HEK293 (cell line): ENCODE data around the gene PTCHD1.

Experiments
- CTCF ChIA-PET: fragments of 350-600 bp; formaldehyde crosslinking; extraction: SDS; loops from one replicate; lab custom pipeline; 2021; ENCODE audit warnings: antibody characterized with exemption; lab: Yijun Ruan, JAX
- POLR2A ChIA-PET: fragments of 300-600 bp; formaldehyde crosslinking; extraction: SDS; loops from one replicate; lab custom pipeline; 2020; ENCODE audit warnings: antibody characterized with exemption, inconsistent platforms; lab: Yijun Ruan, JAX
- H3K27ac ChIP-seq: fragments of 200-500 bp; sonication (Bioruptor generic); 2 replicates; pipeline ENCODE4 v1.5.1; 2014; ENCODE audit warnings: low read depth, low read length, control low read depth, inconsistent platforms; ENCODE audit errors: extremely low read depth
- H3K36me3 ChIP-seq, 2 experiments: fragments of 200-500 bp in 1 of 2; sonication (Bioruptor generic) in 1 of 2; 1 replicate in 1 of 2; 2 replicates in 1 of 2; pipeline ENCODE4 v1.5.1; 2014 to 2017; ENCODE audit warnings: inconsistent platforms in 2 of 2, low read length in 2 of 2; ENCODE audit not compliant: control insufficient read depth in 2 of 2, insufficient read depth in 1 of 2
- H3K4me1 ChIP-seq: fragments of 200-500 bp; sonication (Bioruptor generic); 2 replicates; pipeline ENCODE4 v1.5.1; 2014; ENCODE audit warnings: mild to moderate bottlenecking, low read length, inconsistent platforms; ENCODE audit not compliant: control insufficient read depth, insufficient read depth
- H3K4me3 ChIP-seq: 2 replicates; pipeline ENCODE4 v1.5.1; 2011; ENCODE audit warnings: low read depth, mild to moderate bottlenecking, control low read depth, low read length, moderate library complexity
- H3K9me3 ChIP-seq: fragments of 200-500 bp; sonication (Bioruptor generic); 2 replicates; pipeline ENCODE4 v1.5.1; 2014; ENCODE audit warnings: low read depth, low read length, inconsistent platforms; ENCODE audit not compliant: control insufficient read depth, insufficient read depth
- HOXC10 ChIP-seq: sonication (generic); formaldehyde crosslinking; IDR thresholded peaks from 2 replicates; pipeline ENCODE4 v1.8.1; 2023; ENCODE audit warnings: mild to moderate bottlenecking, missing genetic modification reagents
- KLF16 ChIP-seq: fragments of 450-650 bp; formaldehyde crosslinking; IDR thresholded peaks from 2 replicates; pipeline ENCODE4 v1.5.1; 2017; ENCODE audit warnings: missing biosample characterization, missing genetic modification characterization
- WT1 ChIP-seq: fragments of 450-650 bp; formaldehyde crosslinking; IDR thresholded peaks from 2 replicates; pipeline ENCODE4 v1.5.1; 2016; ENCODE audit warnings: missing biosample characterization, missing genetic modification characterization
- ZFP37 ChIP-seq: fragments of 450-650 bp; formaldehyde crosslinking; IDR thresholded peaks from 2 replicates; pipeline ENCODE4 v1.5.1; 2016; ENCODE audit warnings: missing biosample characterization, missing genetic modification characterization
- ZFP69B ChIP-seq: fragments of 450-650 bp; formaldehyde crosslinking; IDR thresholded peaks from 2 replicates; pipeline ENCODE4 v1.5.1; 2016; ENCODE audit warnings: missing biosample characterization, missing genetic modification characterization
- ZIC2 ChIP-seq: fragments of 450-650 bp; formaldehyde crosslinking; IDR thresholded peaks from 2 replicates; pipeline ENCODE4 v1.5.1; 2016; ENCODE audit warnings: missing biosample characterization, missing genetic modification characterization
- ZNF114 ChIP-seq: fragments of 450-650 bp; formaldehyde crosslinking; IDR thresholded peaks from 2 replicates; pipeline ENCODE4 v1.5.0; 2017; ENCODE audit warnings: missing biosample characterization, missing genetic modification characterization
- ZNF121 ChIP-seq: fragments of 450-650 bp; formaldehyde crosslinking; IDR thresholded peaks from 2 replicates; pipeline ENCODE4 v1.5.1; 2016; ENCODE audit warnings: missing biosample characterization, missing genetic modification characterization
- ZNF157 ChIP-seq: fragments of 450-650 bp; formaldehyde crosslinking; IDR thresholded peaks from 2 replicates; pipeline ENCODE4 v1.5.1; 2016; ENCODE audit warnings: missing biosample characterization, missing genetic modification characterization
- ZNF16 ChIP-seq: fragments of 450-650 bp; formaldehyde crosslinking; IDR thresholded peaks from 2 replicates; pipeline ENCODE4 v1.5.1; 2016; ENCODE audit warnings: low read depth, missing biosample characterization, missing genetic modification characterization
- ZNF184 ChIP-seq: fragments of 450-650 bp; IDR thresholded peaks from 2 replicates; pipeline ENCODE4 v1.5.1; 2018; ENCODE audit warnings: missing biosample characterization, mild to moderate bottlenecking, missing genetic modification characterization
- ZNF202 ChIP-seq: fragments of 450-650 bp; formaldehyde crosslinking; IDR thresholded peaks from 2 replicates; pipeline ENCODE4 v1.5.1; 2016; ENCODE audit warnings: missing biosample characterization, missing genetic modification characterization, borderline replicate concordance
- ZNF23 ChIP-seq: fragments of 450-650 bp; formaldehyde crosslinking; IDR thresholded peaks from 2 replicates; pipeline ENCODE4 v1.5.1; 2016; ENCODE audit warnings: missing biosample characterization, missing genetic modification characterization, borderline replicate concordance
- ZNF274 ChIP-seq, 2 experiments: fragments of 200-500 bp in 1 of 2; fragments of 450-650 bp in 1 of 2; sonication (Bioruptor generic) in 1 of 2; formaldehyde crosslinking in 1 of 2; IDR thresholded peaks; 2 replicates each; pipeline versions ENCODE4 v1.5.1 to v1.6.1; 2014 to 2016; ENCODE audit warnings: borderline replicate concordance in 1 of 2, inconsistent platforms in 1 of 2, low read length in 1 of 2, missing biosample characterization in 1 of 2, missing genetic modification characterization in 1 of 2
- ZNF354C ChIP-seq: fragments of 450-650 bp; formaldehyde crosslinking; IDR thresholded peaks from 2 replicates; pipeline ENCODE4 v1.5.1; 2016; ENCODE audit warnings: missing biosample characterization, missing genetic modification characterization, low read depth, borderline replicate concordance
- ZNF416 ChIP-seq: fragments of 450-650 bp; formaldehyde crosslinking; IDR thresholded peaks from 2 replicates; pipeline ENCODE4 v1.5.1; 2016; ENCODE audit warnings: missing biosample characterization, missing genetic modification characterization
- ZNF549 ChIP-seq: fragments of 450-650 bp; IDR thresholded peaks from 2 replicates; pipeline ENCODE4 v1.5.1; 2018; ENCODE audit warnings: missing biosample characterization, missing genetic modification characterization, mild to moderate bottlenecking, inconsistent platforms, moderate library complexity
- ZNF585B ChIP-seq: fragments of 450-650 bp; formaldehyde crosslinking; IDR thresholded peaks from 2 replicates; pipeline ENCODE4 v1.5.1; 2016; ENCODE audit warnings: missing biosample characterization, missing genetic modification characterization
- ZNF600 ChIP-seq: fragments of 450-650 bp; formaldehyde crosslinking; IDR thresholded peaks from 2 replicates; pipeline ENCODE4 v1.5.1; 2016; ENCODE audit warnings: missing biosample characterization, missing genetic modification characterization
- ZNF76 ChIP-seq: fragments of 450-650 bp; formaldehyde crosslinking; IDR thresholded peaks from 2 replicates; pipeline ENCODE4; 2016; ENCODE audit warnings: low read depth, missing biosample characterization, missing genetic modification characterization, borderline replicate concordance
- ZNF777 ChIP-seq: fragments of 450-650 bp; formaldehyde crosslinking; IDR thresholded peaks from 2 replicates; pipeline ENCODE4 v1.5.1; 2017; ENCODE audit warnings: missing biosample characterization, missing genetic modification characterization, borderline replicate concordance
- ZSCAN16 ChIP-seq: fragments of 450-650 bp; formaldehyde crosslinking; IDR thresholded peaks from 2 replicates; pipeline ENCODE4 v1.5.1; 2016; ENCODE audit warnings: missing biosample characterization, missing genetic modification characterization
- TF ChIP-seq, protein P1 (sequence below): fragments of 450-650 bp; formaldehyde crosslinking; IDR thresholded peaks from 2 replicates; pipeline ENCODE4 v1.5.1; 2016; ENCODE audit warnings: missing biosample characterization, missing genetic modification characterization
- TF ChIP-seq, protein P2 (sequence below): fragments of 450-650 bp; formaldehyde crosslinking; IDR thresholded peaks from 2 replicates; pipeline ENCODE4 v1.5.1; 2016; ENCODE audit warnings: missing biosample characterization, missing genetic modification characterization
- TF ChIP-seq, protein P3 (sequence below): fragments of 450-650 bp; formaldehyde crosslinking; IDR thresholded peaks from 2 replicates; pipeline ENCODE4 v1.5.1; 2016; ENCODE audit warnings: missing biosample characterization, missing genetic modification characterization, low read depth
- TF ChIP-seq, protein P4 (sequence below): fragments of 450-650 bp; formaldehyde crosslinking; IDR thresholded peaks from 2 replicates; pipeline ENCODE4 v1.5.1; 2016; ENCODE audit warnings: missing biosample characterization, missing genetic modification characterization

Gene PTCHD1

DNA sequence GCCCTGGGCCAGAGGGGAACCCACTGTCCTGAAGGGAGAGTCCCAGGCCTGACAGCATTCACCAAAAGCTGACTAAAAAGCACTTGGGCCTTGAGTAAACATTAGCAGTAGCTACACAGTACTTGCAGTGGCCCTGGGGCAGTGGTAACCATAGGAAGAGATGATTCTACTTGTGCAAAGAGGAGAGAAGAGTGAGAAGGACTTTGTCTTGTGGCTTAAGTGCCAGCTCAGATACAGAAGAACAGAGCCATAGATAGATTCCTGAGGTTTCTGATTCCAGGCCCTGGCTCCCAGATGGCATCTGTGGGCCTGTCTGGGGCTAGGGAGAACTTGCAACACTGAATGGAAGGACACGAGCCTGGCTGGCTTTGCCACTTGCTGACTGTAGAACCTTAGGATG lies 100.5 kb downstream of the PTCHD1 start:
- no peak overlapping the region for H3K4me3 ChIP-seq
- no peaks in the 10 kb centered on the region for H3K4me1 ChIP-seq
- H3K9me3 ChIP-seq, result no peaks in the 10 kb centered on the region
- H3K27ac ChIP-seq, result no peak overlapping the region
- POLR2A ChIA-PET, result no interaction called here
- H3K36me3 ChIP-seq, result no peaks in the 10 kb centered on the region
- TF ChIP-seq ZNF157 (tag by site-specific recombination), result no peak
- TF ChIP-seq, all 188 proteins: peak for 0
- CTCF ChIA-PET, result interaction anchor here (0.5 to 0.6 kb wide), 2 partner anchors 14 to 36 kb away, joined by 3 read pairs; no protein-coding TSS in a partner anchor

DNA sequence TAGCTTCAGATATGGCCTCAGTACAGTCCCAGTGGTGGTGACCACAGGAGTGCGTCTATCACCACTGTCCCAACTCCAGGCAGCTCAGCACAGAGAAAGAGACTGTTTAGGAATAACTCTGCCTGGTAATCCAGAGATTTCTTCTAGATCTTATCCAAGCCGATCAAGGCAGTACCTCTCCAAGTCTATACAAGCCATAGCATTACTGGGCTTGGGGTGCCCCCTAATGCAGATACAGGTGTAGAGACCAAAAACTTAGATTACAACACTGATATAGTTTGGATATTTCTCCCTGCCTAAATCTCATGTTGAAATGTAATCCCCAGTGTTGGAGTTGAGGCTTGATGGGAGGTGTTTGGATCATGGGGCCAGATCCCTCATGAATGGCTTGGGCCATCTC lies 100.9 kb downstream of the PTCHD1 start:
- Histone ChIP-seq H3K27ac (no peak overlapping the region), H3K9me3 (no peaks in the 10 kb centered on the region), H3K36me3 (no peaks in the 10 kb centered on the region), H3K4me1 (no peaks in the 10 kb centered on the region)
- POLR2A ChIA-PET, result no interaction called here
- no peak for TF ChIP-seq ZNF16 (tag by site-specific recombination)
- TF ChIP-seq ZNF549 (tag by site-specific recombination), result no peak
- TF ChIP-seq ZSCAN16 (tag by site-specific recombination), result no peak
- TF ChIP-seq, protein P1, sequence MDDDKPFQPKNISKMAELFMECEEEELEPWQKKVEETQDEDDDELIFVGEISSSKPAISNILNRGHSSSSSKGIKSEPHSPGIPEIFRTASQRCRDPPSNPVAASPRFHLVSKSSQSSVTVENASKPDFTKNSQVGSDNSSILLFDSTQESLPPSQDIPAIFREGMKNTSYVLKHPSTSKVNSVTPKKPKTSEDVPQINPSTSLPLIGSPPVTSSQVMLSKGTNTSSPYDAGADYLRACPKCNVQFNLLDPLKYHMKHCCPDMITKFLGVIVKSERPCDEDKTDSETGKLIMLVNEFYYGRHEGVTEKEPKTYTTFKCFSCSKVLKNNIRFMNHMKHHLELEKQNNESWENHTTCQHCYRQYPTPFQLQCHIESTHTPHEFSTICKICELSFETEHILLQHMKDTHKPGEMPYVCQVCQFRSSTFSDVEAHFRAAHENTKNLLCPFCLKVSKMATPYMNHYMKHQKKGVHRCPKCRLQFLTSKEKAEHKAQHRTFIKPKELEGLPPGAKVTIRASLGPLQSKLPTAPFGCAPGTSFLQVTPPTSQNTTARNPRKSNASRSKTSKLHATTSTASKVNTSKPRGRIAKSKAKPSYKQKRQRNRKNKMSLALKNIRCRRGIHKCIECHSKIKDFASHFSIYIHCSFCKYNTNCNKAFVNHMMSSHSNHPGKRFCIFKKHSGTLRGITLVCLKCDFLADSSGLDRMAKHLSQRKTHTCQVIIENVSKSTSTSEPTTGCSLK, result no peak
- TF ChIP-seq KLF16 (tag by site-specific recombination), result no peak
- TF ChIP-seq ZNF114 (tag by site-specific recombination), result no peak
- TF ChIP-seq ZFP69B (tag by site-specific recombination), result no peak
- no peak for TF ChIP-seq ZNF354C (tag by site-specific recombination)
- TF ChIP-seq HOXC10 (CRISPR knock-in tag), result no peak
- TF ChIP-seq ZNF23 (tag by site-specific recombination), result no peak
- no peak for TF ChIP-seq ZFP37
- TF ChIP-seq ZNF274 (IDR thresholded peaks at IDR 0.05; ENCODE audit: low read length), result no peak
- no peak for TF ChIP-seq ZNF274 (tag by site-specific recombination; IDR thresholded peaks at IDR 0.05; ENCODE audit: borderline replicate concordance)
- no peak for TF ChIP-seq ZNF202 (tag by site-specific recombination)
- TF ChIP-seq ZNF600 (tag by site-specific recombination), result no peak
- no peak for TF ChIP-seq WT1
- TF ChIP-seq, protein P2, sequence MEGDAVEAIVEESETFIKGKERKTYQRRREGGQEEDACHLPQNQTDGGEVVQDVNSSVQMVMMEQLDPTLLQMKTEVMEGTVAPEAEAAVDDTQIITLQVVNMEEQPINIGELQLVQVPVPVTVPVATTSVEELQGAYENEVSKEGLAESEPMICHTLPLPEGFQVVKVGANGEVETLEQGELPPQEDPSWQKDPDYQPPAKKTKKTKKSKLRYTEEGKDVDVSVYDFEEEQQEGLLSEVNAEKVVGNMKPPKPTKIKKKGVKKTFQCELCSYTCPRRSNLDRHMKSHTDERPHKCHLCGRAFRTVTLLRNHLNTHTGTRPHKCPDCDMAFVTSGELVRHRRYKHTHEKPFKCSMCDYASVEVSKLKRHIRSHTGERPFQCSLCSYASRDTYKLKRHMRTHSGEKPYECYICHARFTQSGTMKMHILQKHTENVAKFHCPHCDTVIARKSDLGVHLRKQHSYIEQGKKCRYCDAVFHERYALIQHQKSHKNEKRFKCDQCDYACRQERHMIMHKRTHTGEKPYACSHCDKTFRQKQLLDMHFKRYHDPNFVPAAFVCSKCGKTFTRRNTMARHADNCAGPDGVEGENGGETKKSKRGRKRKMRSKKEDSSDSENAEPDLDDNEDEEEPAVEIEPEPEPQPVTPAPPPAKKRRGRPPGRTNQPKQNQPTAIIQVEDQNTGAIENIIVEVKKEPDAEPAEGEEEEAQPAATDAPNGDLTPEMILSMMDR (tag by site-specific recombination), result no peak
- TF ChIP-seq ZNF184 (tag by site-specific recombination), result no peak
- TF ChIP-seq, all 188 proteins: peak for 0
- CTCF ChIA-PET, result interaction anchor here (0.6 kb wide), 1 partner anchor 14 kb away, joined by 3 read pairs; no protein-coding TSS in a partner anchor
- H3K4me3 ChIP-seq, result no peak overlapping the region

DNA sequence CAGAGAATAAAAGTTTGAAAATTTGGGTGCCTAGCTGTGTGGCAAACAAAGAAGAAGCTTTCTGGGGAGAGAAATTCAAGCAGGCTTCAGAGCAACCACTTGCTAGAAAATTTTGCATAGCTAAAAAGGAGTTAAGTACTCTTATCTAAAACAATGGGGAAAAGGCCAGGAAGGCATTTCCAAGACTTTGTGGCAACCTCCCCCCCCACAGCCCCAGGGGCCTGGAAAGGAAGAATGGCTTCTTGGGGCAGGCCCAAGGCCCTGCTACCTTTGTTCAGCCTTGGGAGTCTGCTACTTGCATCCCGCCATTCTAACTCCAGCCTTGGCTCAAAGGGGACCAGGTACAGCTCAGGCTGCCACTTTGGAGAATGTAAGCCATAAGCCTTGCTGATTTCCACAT lies 102.2 kb downstream of the PTCHD1 start:
- CTCF ChIA-PET, result interaction anchor here (0.6 kb wide), 1 partner anchor 1356 kb away, joined by 3 read pairs; no protein-coding TSS in a partner anchor
- no peak for TF ChIP-seq ZIC2 (tag by site-specific recombination)
- TF ChIP-seq, protein P3, sequence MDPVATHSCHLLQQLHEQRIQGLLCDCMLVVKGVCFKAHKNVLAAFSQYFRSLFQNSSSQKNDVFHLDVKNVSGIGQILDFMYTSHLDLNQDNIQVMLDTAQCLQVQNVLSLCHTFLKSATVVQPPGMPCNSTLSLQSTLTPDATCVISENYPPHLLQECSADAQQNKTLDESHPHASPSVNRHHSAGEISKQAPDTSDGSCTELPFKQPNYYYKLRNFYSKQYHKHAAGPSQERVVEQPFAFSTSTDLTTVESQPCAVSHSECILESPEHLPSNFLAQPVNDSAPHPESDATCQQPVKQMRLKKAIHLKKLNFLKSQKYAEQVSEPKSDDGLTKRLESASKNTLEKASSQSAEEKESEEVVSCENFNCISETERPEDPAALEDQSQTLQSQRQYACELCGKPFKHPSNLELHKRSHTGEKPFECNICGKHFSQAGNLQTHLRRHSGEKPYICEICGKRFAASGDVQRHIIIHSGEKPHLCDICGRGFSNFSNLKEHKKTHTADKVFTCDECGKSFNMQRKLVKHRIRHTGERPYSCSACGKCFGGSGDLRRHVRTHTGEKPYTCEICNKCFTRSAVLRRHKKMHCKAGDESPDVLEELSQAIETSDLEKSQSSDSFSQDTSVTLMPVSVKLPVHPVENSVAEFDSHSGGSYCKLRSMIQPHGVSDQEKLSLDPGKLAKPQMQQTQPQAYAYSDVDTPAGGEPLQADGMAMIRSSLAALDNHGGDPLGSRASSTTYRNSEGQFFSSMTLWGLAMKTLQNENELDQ (tag by site-specific recombination), result no peak
- TF ChIP-seq ZNF121 (tag by site-specific recombination), result no peak
- no peak for TF ChIP-seq ZNF76 (tag by site-specific recombination)
- no peak for TF ChIP-seq ZNF777
- TF ChIP-seq, protein P4, sequence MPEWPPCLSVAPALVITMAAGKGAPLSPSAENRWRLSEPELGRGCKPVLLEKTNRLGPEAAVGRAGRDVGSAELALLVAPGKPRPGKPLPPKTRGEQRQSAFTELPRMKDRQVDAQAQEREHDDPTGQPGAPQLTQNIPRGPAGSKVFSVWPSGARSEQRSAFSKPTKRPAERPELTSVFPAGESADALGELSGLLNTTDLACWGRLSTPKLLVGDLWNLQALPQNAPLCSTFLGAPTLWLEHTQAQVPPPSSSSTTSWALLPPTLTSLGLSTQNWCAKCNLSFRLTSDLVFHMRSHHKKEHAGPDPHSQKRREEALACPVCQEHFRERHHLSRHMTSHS (tag by site-specific recombination), result no peak
- TF ChIP-seq ZNF585B, result no peak
- no peak for TF ChIP-seq ZNF416 (tag by site-specific recombination)
- TF ChIP-seq, all 188 proteins: peak for 0
- no peak overlapping the region for H3K4me3 ChIP-seq
- H3K27ac ChIP-seq, result no peak overlapping the region
- no peaks in the 10 kb centered on the region for H3K9me3 ChIP-seq
- POLR2A ChIA-PET, result no interaction called here
- H3K4me1 ChIP-seq, result no peaks in the 10 kb centered on the region
- H3K36me3 ChIP-seq, result no peaks in the 10 kb centered on the region
